Measurements from ENCODE around the gene TOMM6.

TOMM6 gene

DNA sequence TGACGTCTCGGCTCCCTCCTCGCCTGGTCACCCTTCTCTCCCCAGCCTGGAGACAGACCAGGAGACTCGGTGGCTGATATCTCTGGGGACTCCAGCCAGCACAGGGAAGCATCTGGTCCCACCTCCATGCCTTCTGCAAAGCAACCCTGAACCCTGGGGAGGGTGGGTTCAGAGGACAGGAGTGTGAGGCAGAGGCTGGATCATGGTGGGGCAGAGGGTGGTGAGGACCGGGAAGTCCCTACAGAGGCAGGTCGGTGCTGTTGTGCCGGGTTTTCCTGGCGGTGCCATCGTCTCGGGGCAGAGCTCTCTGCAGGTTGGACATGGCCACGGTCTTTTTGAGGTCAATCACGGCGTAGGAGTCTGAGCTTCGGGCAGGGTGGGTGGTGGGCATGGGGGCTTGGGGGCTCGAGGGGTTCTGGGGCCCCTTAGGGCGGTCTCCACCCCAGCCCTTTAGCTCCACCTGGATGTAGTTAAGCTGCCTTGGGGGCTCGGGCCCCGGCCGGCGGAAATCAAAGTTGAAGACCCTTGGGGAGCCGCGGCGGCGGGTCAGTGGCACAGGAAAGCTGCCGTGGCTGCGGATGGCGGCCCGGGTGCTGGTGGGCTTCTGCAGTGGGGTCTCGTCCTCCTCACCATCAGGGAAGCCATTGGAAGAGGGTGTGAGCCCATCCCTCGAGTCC is 17.0 kb upstream of the TOMM6 start:
- Histone ChIP-seq H3K27ac (replicated peaks) (no peak overlapping the region), H3K4me3 (replicated peaks; ENCODE audit: insufficient read depth, low read length) (no peak overlapping the region), H3K27me3 (ENCODE audit: insufficient read depth, poor library complexity, severe bottlenecking) (no peaks in the 10 kb centered on the region)
- TF ChIP-seq, protein P1, sequence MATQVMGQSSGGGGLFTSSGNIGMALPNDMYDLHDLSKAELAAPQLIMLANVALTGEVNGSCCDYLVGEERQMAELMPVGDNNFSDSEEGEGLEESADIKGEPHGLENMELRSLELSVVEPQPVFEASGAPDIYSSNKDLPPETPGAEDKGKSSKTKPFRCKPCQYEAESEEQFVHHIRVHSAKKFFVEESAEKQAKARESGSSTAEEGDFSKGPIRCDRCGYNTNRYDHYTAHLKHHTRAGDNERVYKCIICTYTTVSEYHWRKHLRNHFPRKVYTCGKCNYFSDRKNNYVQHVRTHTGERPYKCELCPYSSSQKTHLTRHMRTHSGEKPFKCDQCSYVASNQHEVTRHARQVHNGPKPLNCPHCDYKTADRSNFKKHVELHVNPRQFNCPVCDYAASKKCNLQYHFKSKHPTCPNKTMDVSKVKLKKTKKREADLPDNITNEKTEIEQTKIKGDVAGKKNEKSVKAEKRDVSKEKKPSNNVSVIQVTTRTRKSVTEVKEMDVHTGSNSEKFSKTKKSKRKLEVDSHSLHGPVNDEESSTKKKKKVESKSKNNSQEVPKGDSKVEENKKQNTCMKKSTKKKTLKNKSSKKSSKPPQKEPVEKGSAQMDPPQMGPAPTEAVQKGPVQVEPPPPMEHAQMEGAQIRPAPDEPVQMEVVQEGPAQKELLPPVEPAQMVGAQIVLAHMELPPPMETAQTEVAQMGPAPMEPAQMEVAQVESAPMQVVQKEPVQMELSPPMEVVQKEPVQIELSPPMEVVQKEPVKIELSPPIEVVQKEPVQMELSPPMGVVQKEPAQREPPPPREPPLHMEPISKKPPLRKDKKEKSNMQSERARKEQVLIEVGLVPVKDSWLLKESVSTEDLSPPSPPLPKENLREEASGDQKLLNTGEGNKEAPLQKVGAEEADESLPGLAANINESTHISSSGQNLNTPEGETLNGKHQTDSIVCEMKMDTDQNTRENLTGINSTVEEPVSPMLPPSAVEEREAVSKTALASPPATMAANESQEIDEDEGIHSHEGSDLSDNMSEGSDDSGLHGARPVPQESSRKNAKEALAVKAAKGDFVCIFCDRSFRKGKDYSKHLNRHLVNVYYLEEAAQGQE (IDR thresholded peaks at IDR 0.05; ENCODE audit: insufficient replicate concordance, low read depth), result no peak
- TF ChIP-seq GABPA (IDR thresholded peaks at IDR 0.05; ENCODE audit: low read depth) (no peak), SPI1 (IDR thresholded peaks at IDR 0.05; ENCODE audit: borderline replicate concordance, low read depth) (no peak), POLR2AphosphoS5 (IDR thresholded peaks at IDR 0.05; ENCODE audit: low read depth) (no peak)
- TF ChIP-seq, protein P2, sequence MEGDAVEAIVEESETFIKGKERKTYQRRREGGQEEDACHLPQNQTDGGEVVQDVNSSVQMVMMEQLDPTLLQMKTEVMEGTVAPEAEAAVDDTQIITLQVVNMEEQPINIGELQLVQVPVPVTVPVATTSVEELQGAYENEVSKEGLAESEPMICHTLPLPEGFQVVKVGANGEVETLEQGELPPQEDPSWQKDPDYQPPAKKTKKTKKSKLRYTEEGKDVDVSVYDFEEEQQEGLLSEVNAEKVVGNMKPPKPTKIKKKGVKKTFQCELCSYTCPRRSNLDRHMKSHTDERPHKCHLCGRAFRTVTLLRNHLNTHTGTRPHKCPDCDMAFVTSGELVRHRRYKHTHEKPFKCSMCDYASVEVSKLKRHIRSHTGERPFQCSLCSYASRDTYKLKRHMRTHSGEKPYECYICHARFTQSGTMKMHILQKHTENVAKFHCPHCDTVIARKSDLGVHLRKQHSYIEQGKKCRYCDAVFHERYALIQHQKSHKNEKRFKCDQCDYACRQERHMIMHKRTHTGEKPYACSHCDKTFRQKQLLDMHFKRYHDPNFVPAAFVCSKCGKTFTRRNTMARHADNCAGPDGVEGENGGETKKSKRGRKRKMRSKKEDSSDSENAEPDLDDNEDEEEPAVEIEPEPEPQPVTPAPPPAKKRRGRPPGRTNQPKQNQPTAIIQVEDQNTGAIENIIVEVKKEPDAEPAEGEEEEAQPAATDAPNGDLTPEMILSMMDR (IDR thresholded peaks at IDR 0.05; ENCODE audit: insufficient read depth, low read length), result no peak
- DNase-seq (ENCODE audit: low read depth in 1 of 2, low spot score in 1 of 2), result no peak

DNA sequence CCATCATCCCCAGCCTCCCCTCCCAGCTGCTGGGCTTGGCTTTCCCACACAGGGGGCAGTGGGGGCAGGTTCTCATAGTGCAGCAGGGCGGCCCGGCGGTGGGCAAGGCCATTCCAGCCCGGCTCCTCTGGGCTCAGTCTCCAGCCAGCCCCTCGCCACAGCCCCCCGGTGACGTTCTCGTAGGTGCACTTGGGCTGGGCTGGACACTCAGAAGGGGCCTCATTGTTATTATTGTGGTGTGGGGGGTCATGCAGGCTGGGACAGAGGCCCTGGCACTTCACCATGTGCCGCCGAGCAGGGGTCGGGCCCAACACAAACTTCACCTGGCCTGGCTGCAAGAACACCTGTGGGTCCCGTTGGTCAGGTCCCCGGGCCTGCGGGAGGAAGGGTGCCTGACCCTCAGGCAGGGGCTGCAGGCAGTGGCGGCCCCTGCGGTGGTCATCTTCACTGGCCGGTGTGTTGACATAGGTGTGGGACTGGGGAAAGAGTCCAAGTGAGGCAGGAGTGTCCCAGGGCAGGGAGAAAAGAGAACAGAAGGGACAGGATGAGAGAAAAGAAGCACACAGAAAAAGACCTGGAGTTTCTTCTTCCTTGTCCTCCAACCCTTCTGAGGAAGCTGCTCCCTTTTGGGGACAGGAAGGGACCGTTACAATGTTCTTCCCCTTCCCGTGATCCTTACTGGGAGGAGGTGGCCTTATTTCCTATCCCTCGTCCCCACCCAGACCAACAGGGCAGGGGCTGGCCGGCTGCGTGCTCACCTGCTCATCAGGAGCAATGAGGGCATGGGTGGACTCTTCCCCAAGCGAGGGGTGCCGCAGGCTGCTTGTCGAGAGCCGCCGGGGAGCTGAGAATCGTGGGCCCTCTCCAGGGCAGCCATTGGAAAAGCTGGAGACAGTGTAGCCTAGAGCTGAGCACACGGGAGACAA is 16.2 kb upstream of the TOMM6 start:
- TF ChIP-seq GABPA (IDR thresholded peaks at IDR 0.05; ENCODE audit: low read depth) (no peak), POLR2AphosphoS5 (IDR thresholded peaks at IDR 0.05; ENCODE audit: low read depth) (no peak)
- TF ChIP-seq, protein P1 (IDR thresholded peaks at IDR 0.05; ENCODE audit: insufficient replicate concordance, low read depth), result no peak
- no peak overlapping the region for H3K27ac ChIP-seq (replicated peaks)
- no peak for DNase-seq (ENCODE audit: low read depth in 1 of 2, low spot score in 1 of 2)
- no peak overlapping the region for H3K4me3 ChIP-seq (replicated peaks; ENCODE audit: insufficient read depth, low read length)
- H3K27me3 ChIP-seq (ENCODE audit: insufficient read depth, poor library complexity, severe bottlenecking), result no peaks in the 10 kb centered on the region

DNA sequence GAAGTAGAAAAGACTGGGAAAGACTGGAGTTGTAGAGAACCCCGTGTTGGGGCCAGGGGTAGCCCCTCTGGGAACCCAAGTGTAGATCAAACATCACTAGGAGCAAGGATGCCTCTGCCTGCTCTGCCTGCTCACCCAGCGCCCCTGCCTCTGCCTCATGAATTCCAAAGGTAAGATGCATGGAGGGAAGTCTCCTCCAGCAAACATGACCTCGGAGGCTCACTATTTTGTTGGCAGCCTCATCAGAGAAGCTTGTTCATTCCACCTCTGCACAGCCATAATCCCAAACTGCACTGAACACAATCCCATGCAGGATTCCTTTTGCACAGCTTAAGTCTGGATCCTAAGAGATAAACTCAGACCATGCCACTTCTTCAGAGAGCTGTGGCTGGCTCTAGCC is 12.7 kb upstream of the TOMM6 start:
- TF ChIP-seq, protein P1 (IDR thresholded peaks at IDR 0.05; ENCODE audit: insufficient replicate concordance, low read depth), result no peak
- no peak for TF ChIP-seq GABPA (IDR thresholded peaks at IDR 0.05; ENCODE audit: low read depth)
- Histone ChIP-seq H3K27ac (replicated peaks) (no peak overlapping the region), H3K4me3 (replicated peaks; ENCODE audit: insufficient read depth, low read length) (no peak overlapping the region), H3K27me3 (ENCODE audit: insufficient read depth, poor library complexity, severe bottlenecking) (no peaks in the 10 kb centered on the region)
- no peak for DNase-seq (ENCODE audit: low read depth in 1 of 2, low spot score in 1 of 2)
